BJ (cell line): ENCODE data around the gene LZTFL1. TPM values are rescaled to one million over a fixed set of nuclear protein-coding genes. Genes with fewer than 3 reads are reported as not detected.

Source experiments
- CTCF ChIA-PET: fragments of 350-600 bp; formaldehyde crosslinking; extraction: SDS; loops from one replicate; lab custom pipeline; 2021; ENCODE audit warnings: antibody characterized with exemption, inconsistent platforms; lab: Yijun Ruan, JAX
- POLR2A ChIA-PET: fragments of 300-600 bp; sonication (Branson Sonifier 250); formaldehyde crosslinking; extraction: SDS; loops from one replicate; lab custom pipeline; 2021; ENCODE audit warnings: antibody characterized with exemption; lab: Charles Lee
- DNase-seq: peaks from one replicate; pipeline ENCODE4 v3.0.0-alpha.2; 2011; ENCODE audit warnings: low read depth
- H3K27me3 ChIP-seq: 2 replicates; pipeline ENCODE4 v1.6.0; 2011; ENCODE audit warnings: low read length; ENCODE audit not compliant: control insufficient read depth, insufficient read depth
- H3K36me3 ChIP-seq: 2 replicates; pipeline ENCODE4 v1.5.1; 2011; ENCODE audit warnings: low read length; ENCODE audit not compliant: control insufficient read depth, insufficient read depth
- H3K4me3 ChIP-seq: 2 replicates; pipeline ENCODE4 v1.5.1; 2011; ENCODE audit warnings: low read depth, mild to moderate bottlenecking, control low read depth, low read length
- CTCF ChIP-seq: IDR thresholded peaks from 2 replicates; pipeline ENCODE4 v1.5.1; 2011; ENCODE audit warnings: low read depth, mild to moderate bottlenecking, control low read depth, inconsistent platforms, low read length, moderate library complexity; ENCODE audit not compliant: insufficient read depth
- polyA plus RNA-seq: library from polyadenylated mRNA; depleted of rRNA; stranded (reverse); fragments of >200 nt; gene quantifications from 2 replicates; pipeline ENCODE4 v1.2.3, GENCODE V29; 2011

LZTFL1 gene
- polyA plus RNA-seq, 1 experiment, result 12.9 TPM

- POLR2A ChIA-PET, result no interaction called here
- CTCF ChIA-PET, result no interaction called here
- no peak for TF ChIP-seq CTCF
- Histone ChIP-seq H3K4me3 (no peak overlapping the region), H3K36me3 (no peaks in the 10 kb centered on the region), H3K27me3 (peaks cover 6% of the 10 kb centered on the region)
- no peak for DNase-seq
Observed at GRCh38 chr3:45878124-45878523, 36.2 kb upstream of the LZTFL1 start.

- POLR2A ChIA-PET, result no interaction called here
- no peak overlapping the region for H3K4me3 ChIP-seq
- H3K36me3 ChIP-seq, result no peaks in the 10 kb centered on the region
- DNase-seq, result no peak
- no peak for TF ChIP-seq CTCF
- CTCF ChIA-PET, result interaction anchor here (2.0 kb wide), 1 partner anchor 9 kb away, joined by 7 read pairs; no protein-coding TSS in a partner anchor
- H3K27me3 ChIP-seq, result peaks cover 6% of the 10 kb centered on the region
Observed at GRCh38 chr3:45874677-45875346, 32.9 kb upstream of the LZTFL1 start.

- ChIA-PET POLR2A (interaction anchor here (0.5 kb wide), 1 partner anchor 592 kb away, joined by 11 read pairs; no protein-coding TSS in a partner anchor), CTCF (interaction anchor here (1.2 kb wide), 1 partner anchor 9 kb away, joined by 3 read pairs; no protein-coding TSS in a partner anchor)
- no peaks in the 10 kb centered on the region for H3K36me3 ChIP-seq
- TF ChIP-seq CTCF, result no peak
- peaks cover 10% of the 10 kb centered on the region for H3K27me3 ChIP-seq
- DNase-seq, result no peak
- H3K4me3 ChIP-seq, result no peak overlapping the region
Observed at GRCh38 chr3:45873638-45874037, 31.7 kb upstream of the LZTFL1 start.

- ChIA-PET POLR2A (no interaction called here), CTCF (interaction anchor here (1.2 kb wide), 1 partner anchor 8 kb away, joined by 3 read pairs; no protein-coding TSS in a partner anchor)
Observed at GRCh38 chr3:45873036-45873435, 31.1 kb upstream of the LZTFL1 start.

More at GRCh38 chr3:45873036-45873435, 31.1 kb upstream of the LZTFL1 start:
- Histone ChIP-seq H3K4me3 (no peak overlapping the region), H3K27me3 (peaks cover 10% of the 10 kb centered on the region), H3K36me3 (no peaks in the 10 kb centered on the region)
- DNase-seq, result no peak
- no peak for TF ChIP-seq CTCF
